BLaER1 (cell line): ENCODE measurements around the gene IRS4.

Source experiments
- H3K27ac ChIP-seq: shearing (Covaris generic); formaldehyde crosslinking; 2 replicates; pipeline ENCODE4 v1.8.1; 2022
- H3K27me3 ChIP-seq: shearing (Covaris generic); formaldehyde crosslinking; 2 replicates; pipeline ENCODE4 v1.8.1; 2022
- H3K36me3 ChIP-seq: shearing (Covaris generic); formaldehyde crosslinking; 2 replicates; pipeline ENCODE4 v1.8.1; 2022
- H3K4me1 ChIP-seq: shearing (Covaris generic); formaldehyde crosslinking; 2 replicates; pipeline ENCODE4 v1.8.1; 2022
- H3K4me2 ChIP-seq: shearing (Covaris generic); formaldehyde crosslinking; 2 replicates; pipeline ENCODE4 v1.8.1; 2022
- H3K4me3 ChIP-seq: shearing (Covaris generic); formaldehyde crosslinking; 2 replicates; pipeline ENCODE4 v1.8.1; 2022
- H3K9ac ChIP-seq: shearing (Covaris generic); formaldehyde crosslinking; 2 replicates; pipeline ENCODE4 v1.8.1; 2022
- H3K9me3 ChIP-seq: shearing (Covaris generic); formaldehyde crosslinking; 2 replicates; pipeline ENCODE4 v1.8.1; 2022
- H4K20me1 ChIP-seq: shearing (Covaris generic); formaldehyde crosslinking; 2 replicates; pipeline ENCODE4 v1.8.1; 2022
- Cebpa-rat ChIP-seq: shearing (Covaris generic); IDR thresholded peaks from 2 replicates; pipeline ENCODE4 v1.8.1; 2022

Gene IRS4

DNA sequence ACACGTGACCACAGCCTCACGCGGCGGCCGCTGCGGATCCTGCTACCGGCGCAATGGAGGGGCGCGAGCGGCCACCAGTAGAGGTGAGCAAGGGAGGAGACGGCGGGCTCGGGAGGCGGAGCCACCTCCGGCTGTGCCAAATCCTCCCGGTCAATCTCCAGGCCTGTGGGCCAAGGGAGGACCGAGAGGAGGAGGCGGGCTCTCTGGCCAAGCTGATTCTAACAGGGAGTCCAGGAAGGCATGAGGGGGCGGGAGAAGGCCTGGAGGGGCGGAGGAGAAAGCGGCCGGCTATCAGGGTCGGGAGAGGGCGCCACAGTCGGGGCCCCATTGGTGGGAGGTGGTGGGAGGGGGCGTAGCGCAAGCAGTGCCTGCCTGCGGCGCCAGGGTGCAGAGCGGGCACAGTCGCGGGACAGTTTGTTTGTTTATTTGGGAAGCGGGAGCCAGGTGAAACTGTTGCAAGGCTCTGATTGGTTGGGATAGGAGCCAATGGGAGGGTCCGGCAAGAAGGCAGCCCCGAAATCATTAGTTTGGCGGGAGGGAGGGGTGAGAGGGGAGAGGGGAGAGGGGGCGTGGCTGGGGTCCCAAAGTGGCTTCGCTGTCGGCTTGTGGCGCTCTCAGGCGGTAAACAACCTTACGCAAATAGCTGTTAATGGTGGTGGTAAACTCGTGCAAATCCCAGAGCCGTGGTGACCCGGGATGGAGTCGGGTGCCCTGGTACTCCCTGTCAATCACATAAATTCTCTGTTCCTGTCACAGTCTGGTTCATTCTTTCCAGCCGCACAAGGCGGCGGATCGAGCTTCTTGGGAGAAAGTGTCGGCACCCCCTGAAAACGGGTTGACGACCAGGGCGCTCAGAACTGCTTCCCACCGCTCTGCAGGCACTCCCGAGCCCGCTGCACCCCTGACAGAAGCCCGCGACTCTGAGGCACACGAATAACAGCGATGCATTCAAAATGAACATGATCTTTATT, at the start of gene IRS4:
Gene IRS4, minus strand, starts transcription at position 55 of the 971 bp plus-strand sequence.
- Histone ChIP-seq H3K9ac (no peak within 1 kb of the TSS), H3K9me3 (peaks cover 31% of the 10 kb centered on the region), H4K20me1 (peaks cover 9% of the 10 kb centered on the region; the same call in 1 of the 2 replicates), H3K36me3 (no peaks in the 10 kb centered on the region), H3K27me3 (peaks cover 55% of the 10 kb centered on the region), H3K4me1 (no peaks in the 10 kb centered on the region), H3K4me3 (no peak within 1 kb of the TSS), H3K4me2 (no peak within 1 kb of the TSS), H3K27ac (no peak within 1 kb of the TSS)
- TF ChIP-seq Cebpa-rat = no peak

DNA sequence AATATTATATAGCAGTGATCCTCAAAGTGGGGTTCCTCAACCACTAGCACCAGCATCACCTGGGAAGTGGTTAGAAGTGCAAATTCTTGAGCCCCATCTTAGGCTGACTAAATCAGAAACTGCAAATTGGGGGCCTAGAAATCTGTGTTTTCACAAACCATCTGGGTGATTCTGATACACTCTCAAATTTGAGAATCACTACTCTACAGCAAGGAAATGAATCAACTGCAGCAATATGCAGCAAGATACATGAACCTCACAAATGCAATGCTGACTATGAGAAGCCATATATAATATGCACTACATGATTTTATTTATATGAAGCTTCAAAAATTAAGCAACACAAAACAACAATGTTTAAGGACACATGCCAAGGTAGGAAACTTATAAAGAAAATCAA, 36.2 kb upstream of the IRS4 start:
- peaks cover 10% of the 10 kb centered on the region; the same call in 1 of the 2 replicates for H3K9me3 ChIP-seq
- H3K27me3 ChIP-seq = peaks cover 5% of the 10 kb centered on the region; the same call in 1 of the 2 replicates
- no peak overlapping the region for H3K27ac ChIP-seq
- H4K20me1 ChIP-seq = no peaks in the 10 kb centered on the region
- no peak for TF ChIP-seq Cebpa-rat
- no peaks in the 10 kb centered on the region for H3K4me1 ChIP-seq
- H3K9ac ChIP-seq = no peak overlapping the region
- no peaks in the 10 kb centered on the region for H3K36me3 ChIP-seq
- H3K4me2 ChIP-seq = no peak overlapping the region
- no peak overlapping the region for H3K4me3 ChIP-seq

DNA sequence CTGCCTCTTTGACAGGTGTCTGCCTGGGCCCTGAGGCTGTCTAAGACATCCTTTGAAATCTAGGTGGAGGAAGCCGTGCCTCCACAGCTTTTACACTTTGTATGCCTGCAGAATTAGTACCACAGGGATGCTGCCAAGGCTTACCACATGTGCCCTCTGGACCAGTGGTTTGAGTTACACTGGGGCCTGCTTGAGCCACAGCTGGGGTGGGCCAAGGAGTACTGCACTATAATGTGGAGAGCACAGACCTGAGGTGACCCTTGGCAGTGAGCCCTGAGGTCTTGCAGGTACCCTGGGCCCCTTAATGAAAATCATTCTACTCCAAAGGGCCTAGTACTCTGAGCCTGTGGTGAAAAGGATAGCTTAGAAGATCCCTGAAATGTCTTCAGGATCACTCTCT, 27.2 kb upstream of the IRS4 start:
- no peak for TF ChIP-seq Cebpa-rat
- H3K4me1 ChIP-seq = no peaks in the 10 kb centered on the region
- H4K20me1 ChIP-seq = no peaks in the 10 kb centered on the region
- H3K36me3 ChIP-seq = no peaks in the 10 kb centered on the region
- no peak overlapping the region for H3K27ac ChIP-seq
- H3K9ac ChIP-seq = no peak overlapping the region
- H3K9me3 ChIP-seq = no peaks in the 10 kb centered on the region
- no peak overlapping the region for H3K4me2 ChIP-seq
- H3K4me3 ChIP-seq = no peak overlapping the region
- H3K27me3 ChIP-seq = peaks cover 42% of the 10 kb centered on the region

DNA sequence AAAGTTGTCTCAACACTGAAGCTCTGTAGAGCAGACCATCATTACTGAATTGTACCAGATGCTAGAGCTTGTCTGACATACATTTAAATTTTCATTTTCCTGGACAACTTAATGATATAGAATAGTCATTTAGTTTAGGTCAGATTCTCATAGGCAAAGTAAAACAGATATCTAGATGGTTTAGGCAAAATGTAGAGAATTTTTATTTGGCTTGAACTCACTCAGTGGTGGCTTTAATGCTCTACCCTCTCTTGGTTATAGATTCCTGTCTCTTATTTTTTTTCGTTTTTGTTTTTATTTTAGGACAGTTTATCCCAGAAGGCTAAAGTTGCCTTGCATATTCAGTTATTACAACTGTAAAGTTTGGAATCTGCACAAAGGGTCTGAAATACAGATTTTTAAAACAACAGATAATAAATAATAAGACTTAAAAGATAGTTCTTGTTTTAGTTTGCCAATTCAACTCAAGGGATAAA, 4.0 kb upstream of the IRS4 start:
- Histone ChIP-seq H3K9me3 (peaks cover 22% of the 10 kb centered on the region), H3K4me1 (no peaks in the 10 kb centered on the region), H4K20me1 (no peaks in the 10 kb centered on the region), H3K9ac (no peak overlapping the region), H3K4me3 (no peak overlapping the region), H3K4me2 (no peak overlapping the region), H3K27ac (no peak overlapping the region), H3K27me3 (peaks cover 52% of the 10 kb centered on the region), H3K36me3 (no peaks in the 10 kb centered on the region)
- TF ChIP-seq Cebpa-rat = no peak

DNA sequence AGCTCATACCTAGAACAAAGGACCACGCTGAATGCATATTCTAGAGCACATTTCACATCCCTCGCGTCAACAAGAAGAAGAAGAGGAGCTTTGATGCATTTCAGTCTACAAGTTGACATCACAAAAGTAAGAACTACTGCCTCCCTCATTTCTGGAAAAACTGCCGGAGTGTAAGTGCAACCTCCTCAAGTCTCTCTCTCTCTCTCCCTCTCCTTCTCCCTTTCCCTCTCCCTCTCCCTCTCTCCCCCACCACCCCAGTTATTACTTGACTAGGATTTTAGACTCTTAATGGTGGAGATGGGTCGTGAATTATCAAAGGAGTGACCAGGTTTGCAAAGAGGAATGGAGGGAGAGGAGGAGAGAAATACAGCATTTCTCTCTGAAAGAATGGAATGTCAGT, 1.4 kb upstream of the IRS4 start:
- no peak overlapping the region for H3K4me2 ChIP-seq
- peaks cover 57% of the 10 kb centered on the region for H3K27me3 ChIP-seq

DNA sequence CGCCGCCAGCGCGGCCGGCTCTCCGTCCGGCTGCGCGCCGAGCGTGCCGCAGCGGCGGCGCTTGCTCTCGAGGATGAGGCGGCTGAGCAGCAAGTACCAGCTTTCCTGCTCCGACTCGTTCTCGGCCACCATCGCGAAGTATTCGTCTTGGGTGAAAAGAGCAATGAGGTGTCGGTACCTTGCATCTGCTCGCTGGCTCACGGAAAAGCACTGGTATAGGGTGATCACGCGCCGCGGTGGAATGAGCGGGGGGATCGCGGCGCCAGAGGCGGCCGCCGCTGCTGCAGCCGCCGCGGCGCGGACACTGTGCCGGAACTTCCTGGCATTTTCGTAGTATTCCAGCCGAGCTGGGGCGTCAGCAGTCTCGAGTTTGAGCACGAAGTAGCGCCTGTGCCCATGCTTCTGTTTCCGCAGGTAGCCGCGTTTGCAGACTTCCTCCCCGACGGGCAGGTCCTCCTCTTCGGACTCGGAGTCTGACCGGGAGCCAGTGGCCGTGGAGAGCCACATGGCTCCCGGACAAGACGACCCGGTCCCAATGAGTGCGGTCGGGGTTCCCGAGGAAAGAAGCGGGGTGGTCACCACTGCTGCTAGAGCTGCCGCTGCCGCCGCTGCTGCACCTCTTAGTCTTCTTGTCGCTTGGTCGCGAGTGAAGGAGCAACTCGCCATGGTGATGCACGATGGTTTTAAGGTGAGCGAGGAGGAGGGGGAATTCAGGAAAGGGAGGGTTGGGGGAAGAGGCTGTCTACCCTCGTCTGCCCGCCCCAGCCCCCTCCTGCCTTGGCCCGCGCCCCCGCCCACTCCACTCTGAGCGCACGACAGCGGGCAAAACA, 469 bp downstream of the IRS4 start:
- peaks cover 31% of the 10 kb centered on the region for H3K9me3 ChIP-seq
- H3K27ac ChIP-seq = no peak overlapping the region
- H3K9ac ChIP-seq = no peak overlapping the region
- no peaks in the 10 kb centered on the region for H3K4me1 ChIP-seq
- no peaks in the 10 kb centered on the region for H3K36me3 ChIP-seq
- H3K27me3 ChIP-seq = peaks cover 59% of the 10 kb centered on the region
- no peak overlapping the region for H3K4me3 ChIP-seq
- no peak for TF ChIP-seq Cebpa-rat
- H4K20me1 ChIP-seq = peaks cover 9% of the 10 kb centered on the region; the same call in 1 of the 2 replicates
- H3K4me2 ChIP-seq = no peak overlapping the region

More for the DNA sequence above, 1.4 kb upstream of the IRS4 start:
- H3K9ac ChIP-seq = no peak overlapping the region
- TF ChIP-seq Cebpa-rat = no peak
- H3K27ac ChIP-seq = no peak overlapping the region
- peaks cover 6% of the 10 kb centered on the region; the same call in 1 of the 2 replicates for H4K20me1 ChIP-seq
- no peak overlapping the region for H3K4me3 ChIP-seq
- no peaks in the 10 kb centered on the region for H3K4me1 ChIP-seq
- H3K9me3 ChIP-seq = peaks cover 31% of the 10 kb centered on the region
- H3K36me3 ChIP-seq = no peaks in the 10 kb centered on the region

DNA sequence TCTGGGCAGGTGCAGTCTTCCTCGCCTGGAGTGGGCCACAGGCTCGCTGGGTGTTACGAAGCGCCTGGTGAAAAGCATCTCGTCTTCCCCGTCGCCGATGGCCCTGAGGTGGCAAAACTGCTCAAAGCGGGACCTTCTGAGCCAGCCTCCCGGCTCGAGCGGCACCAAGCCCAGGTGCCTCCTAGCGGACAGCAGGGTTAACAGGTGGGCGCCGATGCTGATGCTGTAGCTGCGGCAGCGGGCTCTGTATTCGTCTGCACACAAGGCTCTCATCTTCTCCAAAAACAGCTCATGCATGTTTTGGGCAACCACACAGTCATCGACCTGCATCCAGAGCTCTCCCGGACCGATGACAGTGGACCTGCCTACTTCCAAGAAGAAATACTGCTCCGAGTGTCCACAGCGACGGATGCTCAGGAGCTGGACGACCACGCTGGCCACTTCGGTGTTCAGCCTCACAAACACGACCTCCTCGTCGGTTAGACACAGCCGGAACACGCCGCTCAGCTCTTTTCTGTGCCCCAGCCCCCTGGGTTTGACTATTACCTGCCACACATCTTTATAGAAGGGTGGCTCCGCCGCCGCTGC, 1.2 kb downstream of the IRS4 start:
- peaks cover 31% of the 10 kb centered on the region for H3K9me3 ChIP-seq
- no peak overlapping the region for H3K27ac ChIP-seq
- H3K27me3 ChIP-seq = peaks cover 62% of the 10 kb centered on the region
- TF ChIP-seq Cebpa-rat = no peak
- H3K36me3 ChIP-seq = no peaks in the 10 kb centered on the region
- no peak overlapping the region for H3K9ac ChIP-seq
- H3K4me3 ChIP-seq = no peak overlapping the region
- no peak overlapping the region for H3K4me2 ChIP-seq
- H3K4me1 ChIP-seq = no peaks in the 10 kb centered on the region
- peaks cover 9% of the 10 kb centered on the region; the same call in 1 of the 2 replicates for H4K20me1 ChIP-seq

DNA sequence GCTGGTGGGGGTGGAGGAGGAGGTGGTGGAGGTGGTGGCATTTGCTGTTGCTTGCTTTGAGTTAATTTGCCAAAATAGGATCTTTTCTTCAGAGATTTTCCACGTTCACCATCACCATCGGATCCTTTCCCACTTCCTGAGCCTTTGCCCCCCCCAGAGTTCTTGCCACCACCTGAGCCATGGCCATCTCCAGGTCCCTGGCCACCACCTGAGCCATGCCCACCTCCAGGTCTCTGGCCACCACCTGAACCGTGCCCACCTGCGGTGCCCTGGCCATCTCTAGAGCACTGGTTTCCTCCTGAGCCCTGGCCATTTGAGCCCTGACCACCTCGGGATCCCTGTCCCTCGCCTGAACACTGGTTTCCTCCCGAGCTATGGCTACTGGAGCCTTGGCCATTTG, 1.9 kb downstream of the IRS4 start:
- H3K9me3 ChIP-seq = peaks cover 31% of the 10 kb centered on the region
- no peak overlapping the region for H3K9ac ChIP-seq
- no peak overlapping the region for H3K4me3 ChIP-seq
- peaks cover 9% of the 10 kb centered on the region; the same call in 1 of the 2 replicates for H4K20me1 ChIP-seq
- no peaks in the 10 kb centered on the region for H3K4me1 ChIP-seq
- peaks cover 61% of the 10 kb centered on the region for H3K27me3 ChIP-seq
- no peak overlapping the region for H3K27ac ChIP-seq
- no peaks in the 10 kb centered on the region for H3K36me3 ChIP-seq
- no peak overlapping the region for H3K4me2 ChIP-seq
- TF ChIP-seq Cebpa-rat = no peak

DNA sequence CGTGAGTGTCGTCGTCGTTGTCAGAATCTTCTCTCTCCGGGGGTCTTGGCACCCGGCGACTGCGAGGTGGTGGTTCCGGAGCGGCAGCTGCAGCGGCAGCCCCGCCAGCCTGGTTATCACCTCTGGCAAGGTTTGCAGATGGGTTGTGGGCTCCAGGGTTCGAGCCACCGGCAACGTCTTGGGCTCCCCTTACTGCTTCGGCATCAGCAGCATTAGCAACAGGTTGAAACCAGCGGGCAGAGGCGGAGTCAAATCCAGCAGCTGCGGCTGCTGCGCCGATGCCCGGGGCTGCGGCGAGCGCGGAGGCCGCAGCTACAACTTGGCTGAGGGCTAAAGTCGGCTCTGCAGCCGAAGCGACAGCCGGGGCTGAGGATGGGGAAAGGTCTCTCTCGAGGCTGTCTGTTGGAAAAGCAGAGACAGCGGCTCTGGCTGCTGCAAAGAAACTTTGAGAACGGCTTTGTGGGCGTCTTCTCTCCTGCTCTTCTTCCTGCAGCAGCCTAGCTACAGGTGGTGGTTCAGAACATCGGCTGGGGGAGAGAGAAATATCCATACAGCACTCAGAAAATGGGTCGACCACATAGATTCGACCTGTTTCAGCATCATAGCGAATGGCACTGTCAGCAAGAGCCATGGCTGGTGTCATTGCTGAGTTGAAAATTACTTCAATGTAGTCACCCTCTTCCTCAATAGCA, 3.6 kb downstream of the IRS4 start:
- Histone ChIP-seq H3K9me3 (peaks cover 31% of the 10 kb centered on the region), H3K9ac (no peak overlapping the region), H3K4me3 (no peak overlapping the region), H3K4me1 (no peaks in the 10 kb centered on the region), H3K27me3 (peaks cover 67% of the 10 kb centered on the region), H3K36me3 (no peaks in the 10 kb centered on the region), H3K4me2 (no peak overlapping the region), H3K27ac (no peak overlapping the region), H4K20me1 (peaks cover 9% of the 10 kb centered on the region; the same call in 1 of the 2 replicates)
- no peak for TF ChIP-seq Cebpa-rat
